ENCODE measurements around the gene SLC12A7.

SLC12A7 gene

GRCh38 chr5:1077491-1078020 is 34.3 kb downstream of the SLC12A7 start:
- DNase-seq (ENCODE audit: low spot score), result no peak

- DNase-seq (ENCODE audit: low spot score), result no peak
These were observed 34.8 kb downstream of the SLC12A7 start for GRCh38 chr5:1077026-1077425.

- DNase-seq (ENCODE audit: low spot score), result no peak
These were observed 35.5 kb downstream of the SLC12A7 start for GRCh38 chr5:1076406-1076805.

- no peak for DNase-seq (ENCODE audit: low spot score)
These were observed 35.9 kb downstream of the SLC12A7 start for GRCh38 chr5:1075931-1076330.

- no peak for DNase-seq (ENCODE audit: low spot score)
These were observed 36.3 kb downstream of the SLC12A7 start for GRCh38 chr5:1075555-1075881.

- no peak for DNase-seq (ENCODE audit: low spot score)
These were observed 36.9 kb downstream of the SLC12A7 start for GRCh38 chr5:1074816-1075554.

- no peak for DNase-seq (ENCODE audit: low spot score)
These were observed 37.6 kb downstream of the SLC12A7 start for GRCh38 chr5:1074226-1074625.

GRCh38 chr5:1073239-1074102 is 38.4 kb downstream of the SLC12A7 start:
- no peak for DNase-seq (ENCODE audit: low spot score)

- no peak for DNase-seq (ENCODE audit: low spot score)
These were observed 42.2 kb downstream of the SLC12A7 start for GRCh38 chr5:1069720-1070088.

- DNase-seq (ENCODE audit: low spot score), result no peak
These were observed 42.8 kb downstream of the SLC12A7 start for GRCh38 chr5:1068895-1069719.

GRCh38 chr5:1068204-1068894 is 43.5 kb downstream of the SLC12A7 start:
- no peak for DNase-seq (ENCODE audit: low spot score)

- DNase-seq (ENCODE audit: low spot score), result no peak
These were observed 44.4 kb downstream of the SLC12A7 start for GRCh38 chr5:1067141-1068121.

- no peak for DNase-seq (ENCODE audit: low spot score)
These were observed 45.2 kb downstream of the SLC12A7 start for GRCh38 chr5:1066676-1067075.

GRCh38 chr5:1065891-1066650 is 45.8 kb downstream of the SLC12A7 start:
- DNase-seq (ENCODE audit: low spot score), result no peak

GRCh38 chr5:1065143-1065750 is 46.6 kb downstream of the SLC12A7 start:
- no peak for DNase-seq (ENCODE audit: low spot score)

- no peak for DNase-seq (ENCODE audit: low spot score)
These were observed 47.3 kb downstream of the SLC12A7 start for GRCh38 chr5:1064383-1065142.

GRCh38 chr5:1063661-1064382 is 48.0 kb downstream of the SLC12A7 start:
- DNase-seq (ENCODE audit: low spot score), result no peak
